SU-DHL-6 (cell line): ENCODE results near the gene WASL.

Experiments
- CTCF ChIP-seq: fragments of 200-600 bp; sonication (generic); IDR thresholded peaks from one replicate; pipeline ENCODE4 v1.5.1; 2017; ENCODE audit warnings: antibody characterized with exemption, mild to moderate bottlenecking, low read length, moderate library complexity; ENCODE audit not compliant: insufficient read depth, poor library complexity, severe bottlenecking
- EZH2phosphoT487 ChIP-seq: fragments of 200-600 bp; sonication (generic), shearing (Covaris generic); conservative IDR thresholded peaks from 2 replicates; pipeline ENCODE4 v1.6.1; 2018; ENCODE audit warnings: mild to moderate bottlenecking, antibody characterized with exemption, low read length, moderate library complexity, mixed read lengths

GRCh38 chr7:123717689-123718088 is 31.1 kb downstream of the WASL start:
- TF ChIP-seq CTCF, result no peak
- no peak for TF ChIP-seq EZH2phosphoT487
